Epithelial cell of proximal tubule (primary cell): ENCODE results near the gene IGSF9. TPM values are rescaled to one million over a fixed set of nuclear protein-coding genes. Genes with fewer than 3 reads are reported as not detected.

Experiments
- DNase-seq: peaks from one replicate; pipeline ENCODE4 v3.0.0-alpha.2; 2011; ENCODE audit warnings: low read depth
- H3K4me3 ChIP-seq: 2 replicates; pipeline ENCODE4 v1.5.1; 2011; ENCODE audit warnings: low read depth, mild to moderate bottlenecking, low read length
- total RNA-seq: library from RNA; depleted of rRNA; stranded (reverse); fragments of >200 nt; gene quantifications from 2 replicates; pipeline ENCODE4 v1.2.3, GENCODE V29; 2015
- TF ChIP-seq, protein P1 (sequence below): conservative IDR thresholded peaks from 2 replicates; pipeline ENCODE4 v1.5.1; 2012; ENCODE audit warnings: low read depth, mild to moderate bottlenecking, low read length

Gene IGSF9
- total RNA-seq, 1 donor from 2014 or later = 1.4 TPM

DNA sequence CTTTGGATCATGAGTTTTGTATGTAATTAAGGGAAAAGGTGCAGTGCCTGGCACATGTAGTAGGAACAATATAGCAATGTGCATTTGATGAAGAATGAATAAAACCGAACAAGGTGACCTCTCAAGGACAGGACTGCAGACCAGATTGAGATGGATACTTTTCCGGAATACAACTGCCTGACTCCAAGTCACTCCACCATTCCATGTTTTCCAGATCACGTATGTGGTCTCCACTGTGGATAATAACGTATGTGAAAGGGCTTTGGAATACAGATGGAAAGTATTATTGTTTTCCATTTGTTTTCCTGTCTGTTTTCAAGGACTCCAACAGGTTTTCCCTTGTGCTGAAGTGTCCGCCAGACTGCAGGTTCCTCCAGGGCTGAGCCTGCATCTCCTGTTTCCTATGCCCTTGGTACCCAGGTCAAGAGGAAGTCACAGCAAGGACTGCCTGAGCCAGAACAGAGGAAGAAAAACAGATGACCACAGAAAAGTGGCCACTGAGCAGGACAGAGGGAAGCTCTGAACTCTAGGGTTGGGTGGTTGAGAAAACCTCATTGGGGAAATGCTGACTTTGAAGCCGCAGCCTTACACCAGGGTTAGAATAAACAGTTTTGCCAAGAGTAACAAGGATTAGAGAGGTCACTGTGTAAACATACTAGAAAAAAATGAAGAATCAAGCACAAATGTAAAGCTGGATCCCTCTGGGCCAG is 49.4 kb downstream of the IGSF9 start:
- TF ChIP-seq, protein P1, sequence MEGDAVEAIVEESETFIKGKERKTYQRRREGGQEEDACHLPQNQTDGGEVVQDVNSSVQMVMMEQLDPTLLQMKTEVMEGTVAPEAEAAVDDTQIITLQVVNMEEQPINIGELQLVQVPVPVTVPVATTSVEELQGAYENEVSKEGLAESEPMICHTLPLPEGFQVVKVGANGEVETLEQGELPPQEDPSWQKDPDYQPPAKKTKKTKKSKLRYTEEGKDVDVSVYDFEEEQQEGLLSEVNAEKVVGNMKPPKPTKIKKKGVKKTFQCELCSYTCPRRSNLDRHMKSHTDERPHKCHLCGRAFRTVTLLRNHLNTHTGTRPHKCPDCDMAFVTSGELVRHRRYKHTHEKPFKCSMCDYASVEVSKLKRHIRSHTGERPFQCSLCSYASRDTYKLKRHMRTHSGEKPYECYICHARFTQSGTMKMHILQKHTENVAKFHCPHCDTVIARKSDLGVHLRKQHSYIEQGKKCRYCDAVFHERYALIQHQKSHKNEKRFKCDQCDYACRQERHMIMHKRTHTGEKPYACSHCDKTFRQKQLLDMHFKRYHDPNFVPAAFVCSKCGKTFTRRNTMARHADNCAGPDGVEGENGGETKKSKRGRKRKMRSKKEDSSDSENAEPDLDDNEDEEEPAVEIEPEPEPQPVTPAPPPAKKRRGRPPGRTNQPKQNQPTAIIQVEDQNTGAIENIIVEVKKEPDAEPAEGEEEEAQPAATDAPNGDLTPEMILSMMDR = no peak
- no peak for DNase-seq
- no peak overlapping the region for H3K4me3 ChIP-seq

DNA sequence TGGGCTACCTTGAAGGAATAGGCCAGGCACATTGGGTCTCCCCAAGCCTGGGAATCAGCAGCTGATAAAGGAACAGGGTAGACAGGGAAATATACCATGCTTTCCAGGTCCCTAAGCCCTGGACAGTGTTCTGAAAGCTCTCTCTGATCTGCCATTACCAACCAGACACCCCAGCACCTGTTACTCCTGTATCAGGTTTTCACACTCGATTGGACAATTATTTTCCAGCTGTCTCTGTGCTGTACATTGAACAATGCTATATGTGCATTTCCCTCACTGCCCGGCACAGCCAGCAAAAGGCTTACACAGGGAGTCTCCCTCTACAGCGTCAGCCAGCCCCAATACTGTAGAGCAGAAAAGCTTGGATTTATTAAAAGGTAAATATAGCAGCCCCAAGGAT is 50.1 kb downstream of the IGSF9 start:
- TF ChIP-seq, protein P1 = no peak
- no peak for DNase-seq
- no peak overlapping the region for H3K4me3 ChIP-seq

DNA sequence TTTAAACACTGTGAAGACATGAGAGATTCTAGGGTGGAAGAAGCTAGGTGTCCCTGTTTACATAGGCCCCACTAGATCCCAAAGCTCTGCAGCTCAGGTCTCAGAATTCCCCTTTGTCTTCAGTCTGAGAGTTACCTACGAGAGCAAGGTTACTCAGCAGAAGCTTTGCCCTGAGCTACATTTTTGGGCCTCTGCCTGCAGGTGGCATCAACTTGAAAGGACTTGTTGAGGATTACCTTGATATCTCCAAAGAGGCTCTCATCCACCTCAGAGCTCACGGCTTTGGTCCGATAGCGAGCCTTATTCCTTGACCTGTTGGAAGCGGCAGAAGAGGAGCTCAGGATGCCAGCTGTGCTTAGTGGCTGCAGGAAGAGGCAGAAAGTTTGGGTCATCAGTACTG is 52.5 kb downstream of the IGSF9 start:
- TF ChIP-seq, protein P1 = peak; percentile 26
- H3K4me3 ChIP-seq = no peak overlapping the region
- DNase-seq = no peak

DNA sequence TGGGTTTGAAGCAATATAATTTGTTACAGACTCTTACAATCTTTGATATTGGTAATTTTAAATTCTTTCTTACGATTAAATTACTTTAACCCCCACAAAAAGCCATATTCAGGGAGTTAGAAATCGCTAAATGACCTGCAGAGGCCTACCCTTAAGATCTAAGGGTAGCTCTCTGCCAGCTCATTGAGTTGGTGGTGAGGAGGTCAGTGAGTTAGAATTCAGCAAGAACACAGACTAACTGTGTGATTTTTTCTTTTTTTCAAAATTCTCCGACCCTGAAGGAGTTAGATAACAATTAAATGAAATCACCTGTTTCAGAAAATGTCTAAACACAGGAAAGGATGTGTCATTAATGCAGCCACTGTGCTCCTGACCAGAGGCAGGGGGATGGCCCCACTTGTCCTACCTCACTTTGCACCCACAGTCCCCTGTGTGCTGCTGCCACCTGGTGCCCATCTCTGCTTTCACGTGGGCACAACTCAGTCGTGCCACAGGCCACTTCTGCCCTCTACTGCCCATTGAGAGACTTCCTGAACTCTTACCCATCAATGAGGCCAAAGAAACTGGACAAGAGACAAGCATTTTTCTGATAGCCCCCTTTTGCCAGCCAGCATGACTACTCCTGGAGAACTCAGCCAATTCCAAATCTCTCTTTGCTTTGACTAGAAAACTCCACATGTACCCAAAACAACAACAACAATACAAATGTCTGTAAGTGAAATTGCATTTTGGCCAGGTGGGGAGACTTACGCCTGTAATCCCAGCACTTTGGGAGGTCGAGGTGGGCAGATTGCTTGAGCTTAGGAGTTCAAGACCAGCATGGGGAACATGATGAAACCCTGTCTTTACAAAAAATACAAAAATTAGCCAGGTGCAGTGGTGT is 53.9 kb downstream of the IGSF9 start:
- TF ChIP-seq, protein P1 = peak; percentile 100
- no peak for DNase-seq

DNA sequence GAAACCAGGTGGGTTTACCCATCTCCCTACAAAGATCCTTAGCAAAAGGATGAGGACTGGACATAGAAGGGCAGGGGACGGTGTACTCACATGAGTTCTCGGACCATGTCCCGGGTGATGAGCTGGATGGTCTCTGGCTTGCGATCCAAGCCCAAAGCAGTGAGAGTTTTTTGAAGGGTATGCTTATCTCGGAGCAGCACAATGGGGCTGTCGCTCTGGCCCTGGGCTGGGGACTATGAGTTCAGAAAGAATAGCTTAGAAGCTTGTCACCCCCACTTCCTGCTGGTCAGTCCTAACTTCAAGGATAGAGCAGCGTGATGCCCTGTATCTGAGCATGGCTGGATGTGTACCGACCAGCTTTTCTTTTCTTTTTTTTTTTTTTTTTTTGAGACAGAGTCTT is 55.0 kb downstream of the IGSF9 start:
- DNase-seq = no peak
- TF ChIP-seq, protein P1 = no peak
- no peak overlapping the region for H3K4me3 ChIP-seq

More for the DNA sequence above, 53.9 kb downstream of the IGSF9 start:
- H3K4me3 ChIP-seq = no peak overlapping the region

DNA sequence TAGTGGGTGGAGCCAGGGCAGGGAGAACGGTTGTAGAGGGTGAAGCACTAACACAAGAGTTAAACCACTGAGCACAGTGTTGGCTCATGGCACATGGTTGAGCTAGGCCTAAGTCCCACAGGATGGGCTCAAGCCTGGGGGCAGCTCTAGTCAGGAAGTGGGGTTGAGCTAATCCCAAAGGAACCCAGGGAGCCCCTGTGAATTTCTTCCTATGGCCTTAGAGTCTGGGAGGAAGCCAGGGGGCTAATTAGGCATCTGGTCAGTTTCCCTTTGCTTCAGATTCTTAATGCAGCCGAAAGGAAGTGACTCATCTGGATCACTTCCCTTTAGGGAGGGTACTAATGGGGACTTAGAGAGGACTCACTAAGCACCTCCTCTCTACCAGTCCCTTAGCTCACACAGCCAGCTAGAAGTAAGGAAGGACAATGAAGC is 55.6 kb downstream of the IGSF9 start:
- no peak overlapping the region for H3K4me3 ChIP-seq
- TF ChIP-seq, protein P1 = no peak
- no peak for DNase-seq
